ENCODE data around the gene EPS15.
"Not testable (repeated sequence)": the region's sequence is repeated elsewhere in the genome, so short reads cannot be mapped to it uniquely, and the experiment has no call there.

EPS15 gene

DNA sequence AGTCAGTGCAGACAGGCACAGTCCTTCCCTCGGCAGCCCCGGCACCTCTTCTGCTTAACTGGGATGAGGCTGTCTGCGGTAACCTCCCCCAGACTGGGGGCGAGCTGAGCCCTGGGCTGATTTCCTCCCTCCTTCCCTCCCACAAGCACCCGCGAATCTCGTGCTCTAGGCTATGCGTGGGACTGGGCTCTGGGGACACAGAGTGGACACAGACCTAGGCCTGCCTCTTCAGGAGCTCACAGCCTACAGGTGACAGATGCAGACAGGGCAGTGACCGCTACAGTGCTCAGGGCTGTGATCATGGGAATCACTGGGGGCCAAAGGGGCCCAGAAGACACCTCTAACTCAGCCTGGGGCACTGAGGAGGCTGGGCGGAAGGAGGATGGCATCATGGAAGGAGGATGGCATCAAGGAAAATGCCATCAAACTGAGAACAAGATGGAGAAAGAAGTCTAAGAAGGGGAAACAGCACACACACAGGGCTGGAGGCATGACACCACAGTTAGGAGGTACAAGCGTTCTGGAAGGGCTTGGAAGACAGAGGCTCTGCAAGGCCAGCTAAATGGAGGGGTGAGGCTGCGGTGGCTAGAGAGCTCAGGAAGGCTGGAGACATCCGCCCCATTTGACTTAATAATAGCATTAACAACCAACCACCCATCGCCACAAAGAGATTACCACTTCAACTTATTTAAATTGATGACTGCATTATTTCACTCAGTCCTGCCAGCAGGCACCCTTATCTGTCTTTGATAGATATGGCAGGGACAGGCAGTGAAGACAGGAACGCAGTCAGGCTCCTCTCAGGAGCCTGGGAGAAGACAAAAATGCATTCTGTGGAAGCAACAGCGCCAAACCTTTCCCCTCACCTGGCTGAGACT, 192.9 kb downstream of the EPS15 start:
- DNase-seq (ENCODE audit: low read depth), result no peak
- no peak overlapping the region for H3K4me3 ChIP-seq (ENCODE audit: control insufficient read depth, low read depth, low read length)
- TF ChIP-seq CTCF (conservative IDR thresholded peaks at IDR 0.05; ENCODE audit: control insufficient read depth, insufficient read depth, low read depth, low read length), result no peak

GRCh38 chr1:51325391-51325790, 193.7 kb downstream of the EPS15 start:
- DNase-seq (ENCODE audit: low read depth), result no peak
- TF ChIP-seq CTCF (conservative IDR thresholded peaks at IDR 0.05; ENCODE audit: control insufficient read depth, insufficient read depth, low read depth, low read length), result no peak
- H3K4me3 ChIP-seq (ENCODE audit: control insufficient read depth, low read depth, low read length), result no peak overlapping the region

DNA sequence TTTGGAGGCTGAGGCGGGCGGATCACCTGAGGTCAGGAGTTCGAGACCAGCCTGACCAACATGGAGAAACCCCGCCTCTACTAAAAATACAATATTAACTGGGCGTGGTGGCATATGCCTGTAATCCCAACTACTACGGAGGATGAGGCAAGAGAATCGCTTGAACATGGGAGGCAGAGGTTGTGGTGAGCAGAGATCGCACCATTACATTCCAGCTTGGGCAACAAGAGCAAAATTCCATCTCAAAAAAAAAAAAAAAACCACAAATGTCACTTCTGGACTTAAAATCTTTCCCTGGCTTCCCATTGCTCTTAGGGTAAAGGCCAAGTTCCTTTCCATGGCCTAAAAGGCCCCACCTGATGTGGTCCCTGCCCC, 194.1 kb downstream of the EPS15 start:
- DNase-seq (ENCODE audit: low read depth); H3K4me3 ChIP-seq (ENCODE audit: control insufficient read depth, low read depth, low read length): not testable (repeated sequence)

DNA sequence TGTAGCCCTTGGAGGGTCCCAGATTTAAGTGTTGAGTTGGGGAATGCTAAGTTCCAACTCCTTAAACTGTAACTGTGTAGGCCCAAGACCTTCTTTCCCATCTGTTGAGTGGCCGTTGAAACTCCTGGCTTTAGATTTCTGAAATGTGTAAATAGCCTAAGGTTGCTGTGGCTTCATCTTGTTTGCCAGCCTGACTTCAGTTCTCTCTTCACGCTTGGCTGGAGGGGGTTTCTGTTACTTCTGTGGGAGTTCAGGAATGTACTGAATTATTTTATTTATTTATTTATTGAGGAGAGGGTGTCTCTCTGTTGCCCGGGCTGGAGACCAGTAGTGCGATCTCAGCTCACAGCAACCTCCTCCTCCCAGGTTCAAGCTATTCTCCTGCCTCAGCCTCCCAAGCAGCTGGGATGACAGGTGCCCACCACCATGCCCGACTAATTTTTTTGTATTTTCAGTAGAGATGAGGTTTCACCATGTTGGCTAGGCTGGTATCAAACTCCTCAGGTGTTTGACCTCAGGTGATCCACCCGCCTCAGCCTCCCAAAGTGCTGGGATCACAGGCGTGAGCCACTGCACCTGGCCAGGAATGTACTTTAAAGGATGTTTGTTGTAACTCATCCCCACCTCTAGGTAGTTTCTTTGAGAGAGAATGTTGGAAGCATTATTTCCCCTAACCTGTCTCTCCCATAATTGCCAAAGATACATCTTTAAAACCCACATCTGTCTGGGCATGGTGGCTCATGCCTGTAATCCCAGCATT, 194.6 kb downstream of the EPS15 start:
- TF ChIP-seq CTCF (conservative IDR thresholded peaks at IDR 0.05; ENCODE audit: control insufficient read depth, insufficient read depth, low read depth, low read length), result no peak
- DNase-seq (ENCODE audit: low read depth), result no peak
- H3K4me3 ChIP-seq (ENCODE audit: control insufficient read depth, low read depth, low read length), result no peak overlapping the region

DNA sequence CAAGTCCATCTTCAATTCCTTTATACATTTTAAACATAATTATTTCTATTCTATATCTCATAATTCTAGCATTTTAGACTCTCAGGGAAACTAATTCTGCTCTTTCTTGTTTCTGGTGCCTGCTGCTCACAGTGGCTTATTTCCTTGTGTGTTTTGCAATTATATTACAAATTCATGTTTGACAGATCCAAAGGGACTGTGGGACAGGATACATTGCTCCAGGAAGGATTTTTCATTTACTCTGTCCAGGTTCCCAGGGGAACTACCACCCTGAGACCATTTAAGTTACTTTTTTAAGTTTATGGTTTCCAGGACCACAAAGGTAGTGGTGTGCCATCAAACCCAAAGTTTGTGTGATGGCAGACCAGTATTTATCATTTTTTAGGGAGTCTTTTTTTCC, 195.3 kb downstream of the EPS15 start:
- no peak for DNase-seq (ENCODE audit: low read depth)
- H3K4me3 ChIP-seq (ENCODE audit: control insufficient read depth, low read depth, low read length), result no peak overlapping the region
- no peak for TF ChIP-seq CTCF (conservative IDR thresholded peaks at IDR 0.05; ENCODE audit: control insufficient read depth, insufficient read depth, low read depth, low read length)

DNA sequence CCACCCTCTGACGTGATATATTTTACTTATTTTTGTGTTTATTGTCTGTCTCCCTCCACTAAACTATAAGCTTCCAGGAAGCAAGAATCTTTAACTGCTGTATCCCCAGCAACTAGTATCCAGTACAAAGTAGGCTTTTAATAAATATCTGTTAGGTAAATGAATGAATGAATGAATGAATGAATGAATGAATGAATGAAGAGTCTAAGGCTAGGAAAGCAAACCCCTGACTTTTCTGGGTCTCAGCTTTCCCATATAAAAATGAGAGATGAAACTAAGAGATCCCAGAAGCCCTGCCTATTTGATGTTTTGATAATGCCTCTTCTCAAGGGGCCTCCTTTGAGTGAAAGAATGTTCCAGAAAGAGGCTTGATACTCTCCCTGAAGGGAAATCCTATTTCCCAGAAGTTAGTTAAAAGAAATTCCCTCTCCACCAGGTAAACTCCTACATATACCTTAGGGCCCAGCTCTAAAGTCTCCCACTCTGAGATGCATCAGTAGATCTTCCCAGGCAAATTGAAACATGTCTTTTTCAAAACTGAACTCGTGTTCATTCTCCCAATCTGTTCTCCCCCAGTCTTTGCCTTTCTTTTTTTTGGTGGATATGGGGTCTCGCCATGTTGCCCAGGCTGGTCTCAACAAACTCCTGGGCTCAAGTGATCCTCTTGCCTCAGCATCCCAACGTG, 196.5 kb downstream of the EPS15 start:
- no peak for TF ChIP-seq CTCF (conservative IDR thresholded peaks at IDR 0.05; ENCODE audit: control insufficient read depth, insufficient read depth, low read depth, low read length)
- no peak for DNase-seq (ENCODE audit: low read depth)
- no peak overlapping the region for H3K4me3 ChIP-seq (ENCODE audit: control insufficient read depth, low read depth, low read length)

DNA sequence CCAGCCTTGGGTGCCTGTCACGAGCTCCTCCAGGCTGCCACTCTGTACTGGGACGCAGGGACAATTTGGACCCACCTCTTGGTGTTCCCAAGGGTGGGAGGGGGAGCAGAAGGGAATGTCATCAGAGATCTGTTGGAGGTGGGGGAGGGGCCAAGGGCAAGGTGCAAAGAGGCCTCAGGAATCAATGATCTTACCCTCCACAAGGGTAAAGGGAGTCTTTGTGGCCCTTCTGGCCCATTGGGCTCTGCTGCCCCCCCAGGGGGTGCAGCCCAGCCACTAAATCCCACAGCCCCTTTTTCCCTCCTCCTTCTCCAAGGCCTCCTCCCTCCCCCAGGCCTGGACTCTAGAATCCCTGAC, 197.2 kb downstream of the EPS15 start:
- DNase-seq (ENCODE audit: low read depth), result no peak
- no peak for TF ChIP-seq CTCF (conservative IDR thresholded peaks at IDR 0.05; ENCODE audit: control insufficient read depth, insufficient read depth, low read depth, low read length)
- no peak overlapping the region for H3K4me3 ChIP-seq (ENCODE audit: control insufficient read depth, low read depth, low read length)
